GM19372 (cell line): Measurements from ENCODE around the gene MKX.
"Not testable (repeated sequence)": the region's sequence is repeated elsewhere in the genome, so short reads cannot be mapped to it uniquely, and the experiment has no call there.

Experiments used
- ATAC-seq: cut with Tn5 transposase; IDR thresholded peaks from one replicate; pipeline ENCODE4 v1.9.1; 2021; ENCODE audit warnings: mild to moderate bottlenecking, low read depth, moderate library complexity; ENCODE audit not compliant: unreplicated experiment

Gene MKX

GRCh38 chr10:27695706-27696105, 49.9 kb downstream of the MKX start:
- ATAC-seq = no peak

- no peak for ATAC-seq
Observed at GRCh38 chr10:27695088-27695487, 50.5 kb downstream of the MKX start.

- ATAC-seq = no peak
Observed at GRCh38 chr10:27692663-27693062, 53.0 kb downstream of the MKX start.

GRCh38 chr10:27688991-27689390, 56.6 kb downstream of the MKX start:
- ATAC-seq = no peak

- ATAC-seq = no peak
Observed at GRCh38 chr10:27688276-27688675, 57.3 kb downstream of the MKX start.

GRCh38 chr10:27687743-27688142, 57.9 kb downstream of the MKX start:
- ATAC-seq = no peak

GRCh38 chr10:27687326-27687725, 58.3 kb downstream of the MKX start:
- no peak for ATAC-seq

GRCh38 chr10:27685681-27686080, 59.9 kb downstream of the MKX start:
- no peak for ATAC-seq

GRCh38 chr10:27683226-27683625, 62.4 kb downstream of the MKX start:
- no peak for ATAC-seq

GRCh38 chr10:27681795-27682194, 63.8 kb downstream of the MKX start:
- ATAC-seq = not testable (repeated sequence)

- ATAC-seq = no peak
Observed at GRCh38 chr10:27680691-27681605, 64.7 kb downstream of the MKX start.

- no peak for ATAC-seq
Observed at GRCh38 chr10:27680006-27680557, 65.5 kb downstream of the MKX start.

GRCh38 chr10:27679369-27679912, 66.2 kb downstream of the MKX start:
- no peak for ATAC-seq

- ATAC-seq = no peak
Observed at GRCh38 chr10:27678166-27678565, 67.5 kb downstream of the MKX start.

- ATAC-seq = no peak
Observed at GRCh38 chr10:27673065-27673464, 72.6 kb downstream of the MKX start.

- ATAC-seq = no peak
Observed at GRCh38 chr10:27671821-27672220, 73.8 kb downstream of the MKX start.

- no peak for ATAC-seq
Observed at GRCh38 chr10:27664461-27664860, 81.2 kb downstream of the MKX start.

GRCh38 chr10:27663621-27664020, 82.0 kb downstream of the MKX start:
- ATAC-seq = no peak

- ATAC-seq = no peak
Observed at GRCh38 chr10:27661514-27662286, 83.9 kb downstream of the MKX start.

- ATAC-seq = no peak
Observed at GRCh38 chr10:27660711-27661110, 84.9 kb downstream of the MKX start.

- no peak for ATAC-seq
Observed at GRCh38 chr10:27660268-27660667, 85.4 kb downstream of the MKX start.
